ENCODE results near the gene KRTAP4-8. TPM values are rescaled to one million over a fixed set of nuclear protein-coding genes. Genes with fewer than 3 reads are reported as not detected.

KRTAP4-8 gene
- total and polyA plus RNA-seq, 2 of the 8 experiments (the other 6 are each of a cell fraction or from before 2014, with no cell fraction given), result not detected

- no peak within 1 kb of the TSS for H3K4ac ChIP-seq (replicated peaks; ENCODE audit: insufficient read length, low read depth, low read length)
- no peak for FAIRE-seq
- ChIA-PET POLR2A (ENCODE audit: partially characterized antibody) (no interaction called here), CTCF (ENCODE audit: partially characterized antibody) (interaction anchor here (0.9 kb wide), 1 partner anchor 12 kb away, joined by 3 read pairs; no protein-coding TSS in a partner anchor)
- no peak within 1 kb of the TSS for H3K56ac ChIP-seq (replicated peaks; ENCODE audit: insufficient read length, low read depth, low read length)
- DNase-seq (ENCODE audit: low read depth in 1 of 2, low spot score in 2 of 2), result no peak
- no peaks in the 10 kb centered on the region for H3K23me2 ChIP-seq (ENCODE audit: low read depth, low read length)
- no peak within 1 kb of the TSS for H2AFZ ChIP-seq (ENCODE audit: low read length)
- H4K8ac ChIP-seq (ENCODE audit: extremely low read depth, insufficient read depth, low read length), result no peak within 1 kb of the TSS
- no peak within 1 kb of the TSS for H3K9ac ChIP-seq (replicated peaks in 1 of 4; ENCODE audit: extremely low read depth in 1 of 4, low read depth in 3 of 4, low read length in 3 of 4)
- H2BK12ac ChIP-seq (ENCODE audit: low read depth, low read length), result no peak within 1 kb of the TSS
- H3K27ac ChIP-seq (ENCODE audit: low read depth, low read length), result no peak within 1 kb of the TSS
- H4K5ac ChIP-seq (ENCODE audit: insufficient read length, low read depth, low read length), result no peak within 1 kb of the TSS
- no peaks in the 10 kb centered on the region for H3K79me1 ChIP-seq (ENCODE audit: low read depth, low read length)
- H3K4me1 ChIP-seq (replicated peaks in 1 of 4; ENCODE audit: control insufficient read depth in 3 of 4, insufficient read depth in 4 of 4, low read length in 3 of 4), result no peaks in the 10 kb centered on the region
- H2AK5ac ChIP-seq (ENCODE audit: low read depth, low read length), result no peak within 1 kb of the TSS
- H2BK5ac ChIP-seq (ENCODE audit: low read depth, low read length), result no peak within 1 kb of the TSS
- H2BK120ac ChIP-seq (replicated peaks; ENCODE audit: low read depth, low read length), result no peak within 1 kb of the TSS
- H4K20me1 ChIP-seq (replicated peaks in 1 of 2; ENCODE audit: control insufficient read depth in 1 of 2, insufficient read depth in 2 of 2, low read length in 2 of 2), result no peaks in the 10 kb centered on the region
- H2BK20ac ChIP-seq (ENCODE audit: low read length), result no peak within 1 kb of the TSS
- no peak within 1 kb of the TSS for H3K14ac ChIP-seq (ENCODE audit: insufficient read length)
- H3K4me2 ChIP-seq (ENCODE audit: insufficient read depth in 1 of 2, low read depth in 2 of 2, low read length in 2 of 2), result no peak within 1 kb of the TSS
- no peak within 1 kb of the TSS for H3K23ac ChIP-seq (ENCODE audit: insufficient read length)
- no peak within 1 kb of the TSS for H3K18ac ChIP-seq (ENCODE audit: extremely low read depth, low read length)
- H3K9me3 ChIP-seq (ENCODE audit: insufficient read depth in 2 of 2, low read depth in 1 of 2, low read length in 1 of 2), result 0 out of 4 replicates have a peak, but pooled peaks cover 0 to 4% of the 10 kb centered on the region in 2 experiments
- H4K91ac ChIP-seq (replicated peaks; ENCODE audit: insufficient read length, low read length), result no peak within 1 kb of the TSS
- no peaks in the 10 kb centered on the region for H3K27me3 ChIP-seq (replicated peaks in 1 of 4; ENCODE audit: control insufficient read depth in 3 of 4, extremely low read depth in 1 of 4, insufficient read depth in 3 of 4, low read length in 3 of 4)
- no peaks in the 10 kb centered on the region for H3K79me2 ChIP-seq (ENCODE audit: control insufficient read depth in 1 of 2, insufficient read depth in 2 of 2, low read length in 2 of 2)
- H3K36me3 ChIP-seq (ENCODE audit: control insufficient read depth in 2 of 4, insufficient read depth in 4 of 4, low read length in 3 of 4), result no peaks in the 10 kb centered on the region
- H3K4me3 ChIP-seq (ENCODE audit: extremely low read depth in 1 of 4, insufficient read depth in 2 of 4, low read depth in 3 of 4, low read length in 4 of 4), result no peak within 1 kb of the TSS
- WGBS, 2 experiments (ENCODE audit: extremely low coverage in 1 of 2, insufficient coverage in 1 of 2, insufficient read length in 1 of 2, insufficient replicate concordance in 2 of 2, low coverage in 1 of 2, low lambda C conversion rate in 2 of 2, missing lambda C conversion rate in 1 of 2), result 91% methylated on average over 6 of the region's 6 CpGs; no CpG with 5 or more reads in 1 of the 2 experiments
- H2BK15ac ChIP-seq (ENCODE audit: low read length), result no peak within 1 kb of the TSS
- TF ChIP-seq KDM1A (IDR thresholded peaks at IDR 0.05; ENCODE audit: borderline replicate concordance, low read length), result no peak
- TF ChIP-seq POLR2AphosphoS5 (IDR thresholded peaks at IDR 0.05; ENCODE audit: low read depth, low read length), result no peak
- TF ChIP-seq USF2 (IDR thresholded peaks at IDR 0.05; ENCODE audit: low read length), result no peak
- no peak for TF ChIP-seq SP2 (IDR thresholded peaks at IDR 0.05; ENCODE audit: low read length)
- TF ChIP-seq POU5F1 (IDR thresholded peaks at IDR 0.05; ENCODE audit: low read depth, low read length), result no peak
- no peak for TF ChIP-seq ATF3 (IDR thresholded peaks at IDR 0.05; ENCODE audit: insufficient read depth, low read depth, low read length)
- TF ChIP-seq RXRA (IDR thresholded peaks at IDR 0.05; ENCODE audit: insufficient read depth, low read depth, low read length), result no peak
- no peak for TF ChIP-seq GABPA (IDR thresholded peaks at IDR 0.05; ENCODE audit: borderline replicate concordance, insufficient read depth, low read length)
- TF ChIP-seq EGR1 (IDR thresholded peaks at IDR 0.05; ENCODE audit: borderline replicate concordance, low read depth, low read length), result no peak
- no peak for TF ChIP-seq TAF7 (optimal IDR thresholded peaks at IDR 0.05; ENCODE audit: borderline replicate concordance, low read depth, low read length)
Measured at GRCh38 chr17:41060052-41060604, 37.8 kb downstream of the KRTAP4-8 start, which contains the start of gene KRTAP2-3. Gene KRTAP2-3 (minus strand): TSS chr17:41060114. CDS start chr17:41060050, 64 bp downstream.
